ENCODE data around the gene MCTP2. TPM values are rescaled to one million over a fixed set of nuclear protein-coding genes. Genes with fewer than 3 reads are reported as not detected.

MCTP2 gene
- total and polyA plus RNA-seq, 9 of the 15 experiments (the other 6 are each of a cell fraction or from before 2014, with no cell fraction given), result 0.07 TPM; not detected in 8

DNA sequence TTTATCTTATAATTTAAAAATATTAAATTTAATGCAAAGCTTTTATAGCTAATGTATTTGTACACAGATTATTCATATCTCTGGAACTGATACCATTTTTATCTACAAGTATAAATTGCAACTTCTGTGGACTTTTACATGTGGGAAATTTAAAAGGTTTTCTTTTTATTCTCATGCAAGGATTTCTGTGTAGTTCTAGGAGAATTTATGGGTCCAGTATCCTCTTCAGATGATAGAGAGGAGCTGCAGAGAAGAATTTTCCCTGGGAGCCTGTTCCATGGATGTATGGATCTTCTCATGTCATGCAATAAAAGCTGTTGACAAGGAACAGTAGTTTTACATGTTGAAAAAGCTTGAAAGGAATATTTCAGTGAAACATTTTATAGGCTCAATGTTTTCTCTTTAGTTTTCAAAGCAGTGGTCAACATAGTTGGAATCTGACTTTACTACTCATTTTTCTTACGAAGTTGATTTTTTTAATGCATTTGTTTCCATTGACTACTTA is 119.7 kb downstream of the MCTP2 start (continued):
- no peak for TF ChIP-seq POLR2G (IDR thresholded peaks at IDR 0.05; ENCODE audit: low read depth, low read length)
- no peak for TF ChIP-seq OTX1 (CRISPR knock-in tag; IDR thresholded peaks at IDR 0.05)
- no peak for TF ChIP-seq MCM5 (IDR thresholded peaks at IDR 0.05; ENCODE audit: low read depth)
- TF ChIP-seq STAT5B (CRISPR knock-in tag; IDR thresholded peaks at IDR 0.05), result no peak
- no peak for TF ChIP-seq MYC (IDR thresholded peaks at IDR 0.05; ENCODE audit: low read depth, low read length)
- no peak for TF ChIP-seq MYC (CRISPR knock-in tag; IDR thresholded peaks at IDR 0.05; ENCODE audit: borderline replicate concordance, low read depth)

DNA sequence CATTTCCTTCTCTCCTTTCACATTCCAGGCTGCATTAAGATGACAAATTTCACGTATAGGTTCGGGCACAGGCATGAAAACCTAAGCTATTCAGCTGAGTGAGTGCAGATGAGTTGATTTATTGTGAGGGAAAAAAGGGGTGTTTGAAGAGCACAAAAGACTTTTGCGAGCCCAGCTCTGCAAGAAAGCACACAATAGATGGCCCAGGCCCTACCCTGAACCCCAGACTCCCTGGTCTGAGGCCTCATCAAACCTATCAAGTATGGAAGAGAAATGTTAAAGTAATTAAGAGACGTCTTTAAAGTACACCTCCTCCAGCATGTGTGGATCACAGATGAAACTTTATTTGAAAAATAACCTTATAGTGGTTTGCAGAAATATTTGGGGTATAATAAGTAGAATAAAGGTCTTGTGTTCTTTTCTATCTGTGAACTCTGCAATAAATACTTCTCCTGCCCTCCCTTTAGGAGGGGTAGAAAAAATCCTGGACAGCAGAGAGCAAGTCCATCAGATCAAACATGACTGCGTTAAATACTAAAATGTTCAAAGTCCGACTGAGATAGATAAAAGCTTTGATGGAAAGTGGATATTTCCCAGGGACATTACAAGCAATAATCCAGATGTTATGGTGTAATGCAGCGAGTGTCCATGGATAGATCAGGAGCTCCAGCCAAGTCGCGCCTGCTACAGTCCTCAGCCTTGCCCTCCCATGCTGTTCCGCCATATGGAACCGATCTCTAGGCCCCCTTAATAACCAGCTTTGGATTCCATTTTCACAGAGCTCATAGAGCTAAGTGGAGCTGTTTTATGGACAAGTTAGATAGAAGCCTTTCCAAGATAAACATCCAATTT is 121.5 kb downstream of the MCTP2 start:
- no peaks in the 10 kb centered on the region for H3K9me1 ChIP-seq (ENCODE audit: control insufficient read depth, insufficient read depth, low read length)
- TF ChIP-seq ZBTB1 (CRISPR knock-in tag; IDR thresholded peaks at IDR 0.05; ENCODE audit: borderline replicate concordance, low read depth) (no peak), TAF15 (IDR thresholded peaks at IDR 0.05; ENCODE audit: low read depth, low read length) (no peak), ZNF444 (CRISPR knock-in tag; IDR thresholded peaks at IDR 0.05) (no peak)
- ATAC-seq, result no peak
- CTCF ChIA-PET (ENCODE audit: low intra/inter-chr PET ratio), result no interaction called here
- H3K36me3 ChIP-seq (ENCODE audit: control insufficient read depth, insufficient read depth, low read length), result no peaks in the 10 kb centered on the region
- no peaks in the 10 kb centered on the region for H3K27me3 ChIP-seq (ENCODE audit: control insufficient read depth in 2 of 2, insufficient read depth in 2 of 2, low read length in 2 of 2)
- BruUV-seq (replicated peaks), result no TSS peak
- H3K4me3 ChIP-seq, result no peak overlapping the region
- H3K27ac ChIP-seq (ENCODE audit: extremely low read depth, low read depth, low read length), result no peak overlapping the region
- in situ Hi-C loops (cut with MboI), result no loop called here
- POLR2A ChIA-PET, result no interaction called here
- H3K9me3 ChIP-seq (replicated peaks; ENCODE audit: control insufficient read depth, insufficient read depth, low read depth, low read length), result no peaks in the 10 kb centered on the region
- 1% methylated on average over 11 of the region's 11 CpGs for WGBS (ENCODE audit: insufficient coverage, low coverage, missing lambda C conversion rate)
- DNase-seq (ENCODE audit: extremely low read depth in 1 of 4, low spot score in 3 of 4), result no peak
- intact Hi-C loops (cut with micrococcal nuclease), result no loop called here
- H3K79me2 ChIP-seq (ENCODE audit: control insufficient read depth, insufficient read depth, low read length), result no peaks in the 10 kb centered on the region
- no peak overlapping the region for H2AFZ ChIP-seq (ENCODE audit: low read depth, low read length)
- no peak overlapping the region for H3K9ac ChIP-seq (ENCODE audit: insufficient read depth in 1 of 2, low read depth in 2 of 2, low read length in 2 of 2)
- H3K4me1 ChIP-seq (replicated peaks in 1 of 2; ENCODE audit: control insufficient read depth in 2 of 2, insufficient read depth in 2 of 2, low read length in 2 of 2), result no peaks in the 10 kb centered on the region
- FAIRE-seq, result no peak
- H3K4me2 ChIP-seq (ENCODE audit: insufficient read depth, low read length), result no peak overlapping the region
- H4K20me1 ChIP-seq (replicated peaks; ENCODE audit: control insufficient read depth, insufficient read depth, low read length), result no peaks in the 10 kb centered on the region

Data from K562 (cell line).